Psoas muscle (tissue), 8 donors: ENCODE data around the gene PPP1R9A. TPM values are rescaled to one million over a fixed set of nuclear protein-coding genes. Genes with fewer than 3 reads are reported as not detected.

ENCODE experiments used
- ATAC-seq, 4 donors: fragments of 200-7000 bp; cut with Tn5 transposase; one replicate each; pipeline ENCODE4 v1.9.1; 2020; ENCODE audit warnings: moderate library complexity in 3 of 4, mild to moderate bottlenecking in 2 of 4
- DNase-seq, 2 donors: peaks; one replicate each; pipeline ENCODE4 v3.0.0-alpha.2; 2020
- H3K27ac ChIP-seq: fragments of 200-600 bp; one replicate; pipeline ENCODE4 v1.8.0; 2022
- H3K27me3 ChIP-seq, 3 donors: fragments of 200-600 bp in 1 of 3; one replicate each; pipeline versions ENCODE4 v1.6.1 to v1.8.0; 2013 to 2022; ENCODE audit warnings: low read length in 2 of 3, mild to moderate bottlenecking in 2 of 3, moderate library complexity in 1 of 3; ENCODE audit not compliant: insufficient read depth in 3 of 3
- H3K36me3 ChIP-seq, 2 donors: fragments of 200-600 bp in 1 of 2; one replicate each; pipeline versions ENCODE4 v1.6.1 to v1.8.0; 2013 to 2022; ENCODE audit warnings: low read depth in 1 of 2, mild to moderate bottlenecking in 1 of 2, moderate library complexity in 1 of 2; ENCODE audit not compliant: insufficient read depth in 1 of 2
- H3K4me1 ChIP-seq: fragments of 200-600 bp; one replicate; pipeline ENCODE4 v1.8.0; 2022
- H3K4me3 ChIP-seq: fragments of 200-600 bp; one replicate; pipeline ENCODE4 v1.8.0; 2022; ENCODE audit warnings: mild to moderate bottlenecking
- H3K9me3 ChIP-seq: fragments of 200-600 bp; one replicate; pipeline ENCODE4 v1.8.0; 2022
- CTCF ChIP-seq: fragments of 200-600 bp; IDR thresholded peaks from one replicate; pipeline ENCODE4 v1.8.0; 2022; ENCODE audit warnings: antibody characterized with exemption
- WGBS, 3 donors: extraction: QIAGEN DNeasy Blood & Tissue Kit; methylation state at CpG; one replicate each; pipeline versions ENCODE4 v1.1.6 to v1.1.7; 2013; 5-methylcytosine and 5-hydroxymethylcytosine counted together
- intact Hi-C, 2 donors: fragments of 100-400 bp; cut with DNase I; formaldehyde crosslinking; loops; one replicate each; pipeline versions ENCODE4 v1.11.0 to v1.14.2; 2022
- polyA plus RNA-seq, 3 donors: library from polyadenylated mRNA; stranded (reverse); fragments of 200-250 nt; gene quantifications; one replicate each; pipeline ENCODE4 v1.2.3, GENCODE V29; 2013
- total RNA-seq, 4 donors: library from RNA; stranded (reverse); fragmentation: NEBNext Ultra II Directional in 2 of 4; extraction: Animal tissue kit (Norgen Biotek cat#: 25700) in 2 of 4; gene quantifications; one replicate each; pipeline versions ENCODE4 v1.2.1 to v1.2.4, GENCODE V29; 2021 to 2023
- donor health status: healthy with polysubstance abuse.
- donor health status: DM: no; HTN: no; CAD: no; lungs with moderate emphysema.
- donor health status: Bipolar disorder and iron deficiency.
- donor health status: healthy.
- donor health status: DM: yes; HTN: yes; CAD: no.
- donor health status: DM: no; HTN: no; CAD: no.
- donor health status: DM: no; HTN: no; CAD: no.
- donor health status: DM: yes; HTN: yes; CAD: no.

The PPP1R9A gene
- total and polyA plus RNA-seq, 7 donors, result 1.1 to 18.6 (median 13.5) TPM

GRCh38 chr7:95155965-95156364, 248.6 kb downstream of the PPP1R9A start:
- no peak overlapping the region for H3K27ac ChIP-seq
- no peaks in the 10 kb centered on the region for H3K36me3 ChIP-seq
- no peaks in the 10 kb centered on the region for H3K27me3 ChIP-seq
- H3K9me3 ChIP-seq, result peaks cover 2% of the 10 kb centered on the region
- ATAC-seq (no peak), DNase-seq (no peak)
- no peak overlapping the region for H3K4me3 ChIP-seq
- WGBS, 3 donors, result 87 to 98% (median 95%) methylated on average over 5 of the region's 5 CpGs
- H3K4me1 ChIP-seq, result no peaks in the 10 kb centered on the region
- no peak for TF ChIP-seq CTCF
- intact Hi-C loops, result no loop called here

- TF ChIP-seq CTCF, result no peak
- H3K4me3 ChIP-seq, result no peak overlapping the region
- H3K4me1 ChIP-seq, result no peaks in the 10 kb centered on the region
- intact Hi-C loops, result no loop called here
- peaks cover 2% of the 10 kb centered on the region for H3K9me3 ChIP-seq
- DNase-seq (no peak), ATAC-seq (no peak)
- H3K27ac ChIP-seq, result no peak overlapping the region
- no peaks in the 10 kb centered on the region for H3K27me3 ChIP-seq
- no peaks in the 10 kb centered on the region for H3K36me3 ChIP-seq
- WGBS, 3 donors, result 91 to 97% (median 96%) methylated on average over 8 of the region's 8 CpGs
These were observed 250.0 kb downstream of the PPP1R9A start for GRCh38 chr7:95157381-95157780.

GRCh38 chr7:95169678-95170077, 262.3 kb downstream of the PPP1R9A start:
- DNase-seq (no peak), ATAC-seq (no peak)
- Histone ChIP-seq H3K36me3 (no peaks in the 10 kb centered on the region), H3K27ac (no peak overlapping the region), H3K27me3 (no peaks in the 10 kb centered on the region), H3K4me1 (no peaks in the 10 kb centered on the region), H3K9me3 (no peaks in the 10 kb centered on the region), H3K4me3 (no peak overlapping the region)
- no peak for TF ChIP-seq CTCF
- intact Hi-C loops, result no loop called here

GRCh38 chr7:95172420-95172819, 265.0 kb downstream of the PPP1R9A start:
- intact Hi-C loops, result no loop called here
- no peak overlapping the region for H3K27ac ChIP-seq
- DNase-seq (no peak), ATAC-seq (no peak)
- WGBS, 3 donors, result 88 to 95% (median 88%) methylated on average over 1 of the region's 1 CpG
- H3K4me1 ChIP-seq, result no peaks in the 10 kb centered on the region
- no peaks in the 10 kb centered on the region for H3K27me3 ChIP-seq
- no peak overlapping the region for H3K4me3 ChIP-seq
- no peaks in the 10 kb centered on the region for H3K9me3 ChIP-seq
- TF ChIP-seq CTCF, result no peak
- H3K36me3 ChIP-seq, result no peaks in the 10 kb centered on the region

- Histone ChIP-seq H3K36me3 (no peaks in the 10 kb centered on the region), H3K9me3 (no peaks in the 10 kb centered on the region), H3K4me1 (no peaks in the 10 kb centered on the region), H3K27ac (no peak overlapping the region), H3K4me3 (no peak overlapping the region), H3K27me3 (no peaks in the 10 kb centered on the region)
- TF ChIP-seq CTCF, result no peak
- ATAC-seq (no peak), DNase-seq (no peak)
- intact Hi-C loops, result no loop called here
- 93 to 100% (median 98%) methylated on average over 3 of the region's 3 CpGs for WGBS, 3 donors
These were observed 283.1 kb downstream of the PPP1R9A start for GRCh38 chr7:95190515-95190914.
